Inferior parietal cortex (tissue), 1 donor: ENCODE measurements around the gene LAPTM5.
"Not testable (repeated sequence)": the region's sequence is repeated elsewhere in the genome, so short reads cannot be mapped to it uniquely, and the experiment has no call there.

Experiments
- DNase-seq: peaks from one replicate; pipeline ENCODE4 v3.0.0-alpha.2; 2016; ENCODE audit errors: extremely low spot score

The LAPTM5 gene

GRCh38 chr1:30770150-30770549 is 12.6 kb upstream of the LAPTM5 start:
- no peak for DNase-seq

GRCh38 chr1:30768830-30769718 is 11.5 kb upstream of the LAPTM5 start:
- peak; percentile 59 for DNase-seq

GRCh38 chr1:30768159-30768829 is 10.7 kb upstream of the LAPTM5 start:
- DNase-seq: no peak

- not testable (repeated sequence) for DNase-seq
Measured at GRCh38 chr1:30766948-30767347, 9.4 kb upstream of the LAPTM5 start.

GRCh38 chr1:30765556-30766434 is 8.2 kb upstream of the LAPTM5 start:
- no peak for DNase-seq

GRCh38 chr1:30764939-30765555 is 7.5 kb upstream of the LAPTM5 start:
- DNase-seq: no peak

- no peak for DNase-seq
Measured at GRCh38 chr1:30764396-30764795, 6.8 kb upstream of the LAPTM5 start.

GRCh38 chr1:30763651-30764248 is 6.2 kb upstream of the LAPTM5 start:
- DNase-seq: no peak

- DNase-seq: no peak
Measured at GRCh38 chr1:30762930-30763650, 5.5 kb upstream of the LAPTM5 start.

- no peak for DNase-seq
Measured at GRCh38 chr1:30762152-30762929, 4.8 kb upstream of the LAPTM5 start.

GRCh38 chr1:30761381-30762151 is 4.0 kb upstream of the LAPTM5 start:
- no peak for DNase-seq

- DNase-seq: no peak
Measured at GRCh38 chr1:30760596-30761324, 3.2 kb upstream of the LAPTM5 start.

- no peak for DNase-seq
Measured at GRCh38 chr1:30759718-30760281, 2.2 kb upstream of the LAPTM5 start.

GRCh38 chr1:30758785-30759380 is 1.3 kb upstream of the LAPTM5 start:
- no peak for DNase-seq

GRCh38 chr1:30758121-30758688 is 631 bp upstream of the LAPTM5 start:
- no peak for DNase-seq

GRCh38 chr1:30756545-30757351 is 826 bp downstream of the LAPTM5 start:
- DNase-seq: peak; percentile 52
